Mesothelial cell of epicardium (in vitro differentiated cells): ENCODE data around the gene CCL17. TPM values are rescaled to one million over a fixed set of nuclear protein-coding genes. Genes with fewer than 3 reads are reported as not detected.
A peak's percentile ranks its signal among the peaks of the same experiment; 100 is the strongest.

Experiments used
- DNase-seq, 2 experiments: peaks; one replicate each; pipeline ENCODE4 v3.0.0; 2021; ENCODE audit warnings: low spot score in 2 of 2; ENCODE audit not compliant: unreplicated experiment in 2 of 2
- H3K27ac Mint-ChIP-seq: 2 replicates; pipeline ENCODE4 v1.8.0; 2021; ENCODE audit warnings: mixed read lengths
- H3K27me3 Mint-ChIP-seq: 2 replicates; pipeline ENCODE4 v1.8.0; 2021; ENCODE audit warnings: low read depth, mixed read lengths
- H3K36me3 Mint-ChIP-seq: 2 replicates; pipeline ENCODE4 v1.8.0; 2021; ENCODE audit warnings: mixed read lengths
- H3K4me1 Mint-ChIP-seq: 2 replicates; pipeline ENCODE4 v1.8.0; 2021; ENCODE audit warnings: mixed read lengths
- H3K4me3 Mint-ChIP-seq: 2 replicates; pipeline ENCODE4 v1.8.0; 2021; ENCODE audit warnings: mild to moderate bottlenecking, moderate library complexity, mixed read lengths
- H3K9me3 Mint-ChIP-seq: 2 replicates; pipeline ENCODE4 v1.8.0; 2021; ENCODE audit warnings: mixed read lengths
- total RNA-seq: library from RNA; stranded (reverse); gene quantifications from 3 replicates; pipeline ENCODE4 v1.2.1, GENCODE V29; 2021
- TF ChIP-seq, protein P1 (sequence below): fragments of 200-600 bp; sonication (generic); IDR thresholded peaks from one replicate; pipeline ENCODE4 v1.5.0; 2021; ENCODE audit warnings: antibody characterized with exemption; ENCODE audit not compliant: unreplicated experiment

The CCL17 gene
- total RNA-seq, 1 donor from 2014 or later: not detected

DNA sequence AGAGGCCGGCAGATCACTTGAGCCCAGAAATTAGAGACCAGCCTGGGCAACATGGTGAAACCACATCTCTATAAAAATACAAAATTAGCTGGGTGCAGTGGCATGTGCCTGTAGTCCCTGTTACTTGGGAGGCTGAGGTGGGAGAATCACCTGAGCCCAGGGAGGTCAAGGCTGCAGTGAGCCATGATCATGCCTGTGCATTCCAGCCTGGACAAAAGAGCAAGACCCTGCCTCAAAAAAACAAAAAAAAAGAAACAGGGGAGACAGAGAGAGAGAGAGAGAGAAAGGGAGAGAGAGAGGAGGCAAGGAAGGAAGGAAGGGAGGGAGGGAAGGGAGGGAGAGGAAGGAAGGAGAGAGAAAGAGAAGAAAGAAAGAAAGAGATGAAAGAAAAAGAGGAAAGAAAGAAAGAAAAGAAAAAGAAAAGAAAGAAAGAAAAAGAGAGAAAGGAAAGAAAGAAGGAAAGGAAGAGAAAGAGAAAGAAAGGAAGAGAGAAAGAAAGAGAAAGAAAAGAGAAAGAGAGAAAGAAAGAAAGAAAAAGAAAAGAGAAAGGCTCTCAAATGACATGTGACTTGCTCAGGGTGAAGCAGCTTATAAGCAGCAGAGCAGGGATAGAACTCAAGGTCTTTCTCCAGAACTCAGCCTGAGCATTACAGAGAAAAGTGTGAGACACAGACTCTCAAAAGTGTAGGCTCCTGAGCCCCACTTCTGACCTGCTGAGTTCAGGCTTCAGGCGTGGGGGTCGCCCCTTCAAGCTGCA, 16.8 kb upstream of the CCL17 start:
- Mint-ChIP-seq H3K36me3 (no peaks in the 10 kb centered on the region), H3K27me3 (peaks cover 7% of the 10 kb centered on the region), H3K27ac (no peak overlapping the region), H3K9me3 (peaks cover 3% of the 10 kb centered on the region), H3K4me1 (peaks cover 16% of the 10 kb centered on the region), H3K4me3 (no peak overlapping the region)
- no peak for DNase-seq
- TF ChIP-seq, protein P1, sequence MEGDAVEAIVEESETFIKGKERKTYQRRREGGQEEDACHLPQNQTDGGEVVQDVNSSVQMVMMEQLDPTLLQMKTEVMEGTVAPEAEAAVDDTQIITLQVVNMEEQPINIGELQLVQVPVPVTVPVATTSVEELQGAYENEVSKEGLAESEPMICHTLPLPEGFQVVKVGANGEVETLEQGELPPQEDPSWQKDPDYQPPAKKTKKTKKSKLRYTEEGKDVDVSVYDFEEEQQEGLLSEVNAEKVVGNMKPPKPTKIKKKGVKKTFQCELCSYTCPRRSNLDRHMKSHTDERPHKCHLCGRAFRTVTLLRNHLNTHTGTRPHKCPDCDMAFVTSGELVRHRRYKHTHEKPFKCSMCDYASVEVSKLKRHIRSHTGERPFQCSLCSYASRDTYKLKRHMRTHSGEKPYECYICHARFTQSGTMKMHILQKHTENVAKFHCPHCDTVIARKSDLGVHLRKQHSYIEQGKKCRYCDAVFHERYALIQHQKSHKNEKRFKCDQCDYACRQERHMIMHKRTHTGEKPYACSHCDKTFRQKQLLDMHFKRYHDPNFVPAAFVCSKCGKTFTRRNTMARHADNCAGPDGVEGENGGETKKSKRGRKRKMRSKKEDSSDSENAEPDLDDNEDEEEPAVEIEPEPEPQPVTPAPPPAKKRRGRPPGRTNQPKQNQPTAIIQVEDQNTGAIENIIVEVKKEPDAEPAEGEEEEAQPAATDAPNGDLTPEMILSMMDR: no peak

DNA sequence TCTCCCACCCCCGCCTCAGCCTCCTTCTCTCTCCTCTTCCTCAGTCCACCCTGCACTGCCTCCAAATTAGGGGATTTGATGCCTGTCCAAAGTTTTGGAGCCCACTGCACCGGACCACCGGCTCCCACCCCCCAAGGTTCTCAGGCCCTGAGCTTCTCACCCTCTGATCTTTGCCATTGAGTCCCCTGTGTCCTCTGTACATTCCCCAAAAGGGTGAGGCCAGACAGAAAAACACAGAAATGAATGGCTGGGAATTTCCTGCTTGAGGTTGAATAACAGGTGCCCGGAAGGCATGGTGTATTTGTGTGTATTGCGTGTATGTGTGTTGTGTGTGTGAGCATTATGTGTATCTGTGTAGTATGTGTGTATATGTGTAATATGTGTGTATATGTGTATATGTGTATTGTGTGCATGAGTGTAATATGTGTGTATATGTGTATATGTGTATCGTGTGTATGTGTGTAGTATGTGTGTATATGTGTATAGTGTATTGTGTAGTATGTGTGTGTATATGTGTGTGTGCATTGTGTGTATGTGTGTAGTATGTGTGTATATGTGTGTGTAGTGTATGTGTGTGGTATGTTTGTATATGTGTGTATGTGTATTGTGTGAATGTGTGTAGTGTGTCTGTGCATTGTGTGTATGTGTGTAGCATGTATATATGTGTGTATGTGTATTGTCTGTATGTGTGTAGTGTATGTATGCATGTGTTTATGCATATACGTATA, 16.0 kb upstream of the CCL17 start:
- peak overlapping the region; percentile 26 for H3K27ac Mint-ChIP-seq
- DNase-seq: no peak
- peaks cover 16% of the 10 kb centered on the region for H3K4me1 Mint-ChIP-seq
- H3K4me3 Mint-ChIP-seq: no peak overlapping the region
- TF ChIP-seq, protein P1: no peak
- peaks cover 3% of the 10 kb centered on the region for H3K9me3 Mint-ChIP-seq
- H3K36me3 Mint-ChIP-seq: no peaks in the 10 kb centered on the region
- peaks cover 7% of the 10 kb centered on the region for H3K27me3 Mint-ChIP-seq

DNA sequence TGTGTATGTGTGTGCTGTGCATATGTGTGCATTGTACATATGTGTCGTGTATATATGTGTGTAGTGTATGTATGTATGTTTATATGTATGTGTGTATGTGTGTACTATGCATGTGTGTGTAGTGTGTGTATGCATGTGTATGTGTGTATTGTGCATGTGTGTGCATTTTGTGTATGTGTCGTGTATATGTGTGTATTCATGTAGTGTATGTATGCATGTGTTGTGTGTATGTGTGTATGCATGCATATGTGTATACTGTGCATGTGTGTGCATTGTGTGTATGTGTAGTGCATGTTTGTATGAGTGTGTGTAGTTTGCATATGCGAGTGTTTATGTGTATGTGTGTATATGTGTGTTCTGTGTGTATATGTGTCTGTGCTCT, 15.5 kb upstream of the CCL17 start:
- TF ChIP-seq, protein P1: no peak
- no peak overlapping the region for H3K27ac Mint-ChIP-seq
- H3K9me3 Mint-ChIP-seq: peaks cover 3% of the 10 kb centered on the region
- peaks cover 14% of the 10 kb centered on the region for H3K4me1 Mint-ChIP-seq
- peaks cover 7% of the 10 kb centered on the region for H3K27me3 Mint-ChIP-seq
- DNase-seq: no peak
- H3K36me3 Mint-ChIP-seq: no peaks in the 10 kb centered on the region
- no peak overlapping the region for H3K4me3 Mint-ChIP-seq

DNA sequence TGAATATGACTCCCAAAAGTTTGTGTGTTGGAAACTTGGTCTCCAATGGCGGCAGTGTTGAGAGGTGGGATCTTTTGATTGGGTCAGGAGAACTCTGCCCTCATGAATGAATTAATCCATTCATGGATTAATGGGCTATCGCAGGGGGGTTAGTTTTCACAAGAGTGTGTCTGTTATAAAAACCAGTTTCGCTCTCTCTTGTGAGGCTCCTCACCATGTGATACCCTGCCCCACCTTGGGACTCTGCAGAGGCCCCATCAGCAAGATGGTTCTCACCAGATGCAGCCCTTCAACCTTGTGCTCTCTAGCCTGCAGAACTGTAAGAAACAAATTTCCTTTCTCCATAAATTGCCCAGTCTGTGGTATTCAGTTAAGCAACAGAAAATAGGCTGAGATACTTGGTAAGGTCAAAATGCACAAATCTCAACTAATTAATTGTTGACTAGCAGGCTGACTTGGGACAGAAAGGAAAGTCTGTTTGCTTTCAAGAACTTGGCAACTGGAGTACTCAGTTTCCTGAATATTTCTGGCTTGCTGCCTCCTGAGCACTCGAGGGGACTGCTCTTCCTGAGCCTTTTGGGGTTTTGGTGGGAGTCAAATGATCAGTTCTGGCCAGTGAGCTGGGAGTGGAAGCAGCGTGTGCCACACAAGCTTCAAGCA, 13.8 kb upstream of the CCL17 start:
- DNase-seq: no peak

DNA sequence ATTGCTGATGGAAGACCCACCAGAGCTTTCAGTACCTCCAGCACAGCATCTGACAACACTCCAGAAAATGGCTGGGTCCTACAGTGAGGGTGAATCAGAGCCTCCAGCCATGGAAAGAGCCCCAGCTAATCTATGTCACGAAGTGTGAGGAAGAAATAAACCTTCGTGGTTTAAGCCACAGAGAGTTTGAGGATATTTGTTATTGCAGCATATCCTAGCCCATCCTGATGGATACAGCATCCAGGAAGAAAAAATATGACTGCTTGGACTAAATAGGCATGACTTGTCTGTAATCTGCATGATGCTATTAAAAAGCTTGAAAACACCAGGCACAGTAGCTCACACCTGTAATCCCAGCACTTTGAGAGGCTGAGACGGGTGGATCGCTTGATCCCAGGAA, 13.3 kb upstream of the CCL17 start:
- TF ChIP-seq, protein P1: no peak
- H3K9me3 Mint-ChIP-seq: peaks cover 3% of the 10 kb centered on the region
- peaks cover 12% of the 10 kb centered on the region for H3K4me1 Mint-ChIP-seq
- H3K27me3 Mint-ChIP-seq: peaks cover 8% of the 10 kb centered on the region
- H3K36me3 Mint-ChIP-seq: no peaks in the 10 kb centered on the region
- DNase-seq: no peak
- H3K4me3 Mint-ChIP-seq: no peak overlapping the region
- no peak overlapping the region for H3K27ac Mint-ChIP-seq

More for the DNA sequence above, 13.8 kb upstream of the CCL17 start:
- Mint-ChIP-seq H3K27me3 (peaks cover 7% of the 10 kb centered on the region), H3K36me3 (no peaks in the 10 kb centered on the region), H3K27ac (no peak overlapping the region), H3K4me1 (peaks cover 12% of the 10 kb centered on the region), H3K4me3 (no peak overlapping the region), H3K9me3 (peaks cover 3% of the 10 kb centered on the region)
- TF ChIP-seq, protein P1: no peak
